SH-SY5Y (cell line): ENCODE results near the gene SCN1B.

Experiments used
- GATA2 ChIP-seq: IDR thresholded peaks from 2 replicates; pipeline ENCODE4 v1.6.1; 2011; ENCODE audit warnings: mild to moderate bottlenecking, low read depth, low read length
- GATA3 ChIP-seq: IDR thresholded peaks from 2 replicates; pipeline ENCODE4 v1.6.1; 2011; ENCODE audit warnings: low read depth, mild to moderate bottlenecking, low read length, moderate library complexity

Gene SCN1B

DNA sequence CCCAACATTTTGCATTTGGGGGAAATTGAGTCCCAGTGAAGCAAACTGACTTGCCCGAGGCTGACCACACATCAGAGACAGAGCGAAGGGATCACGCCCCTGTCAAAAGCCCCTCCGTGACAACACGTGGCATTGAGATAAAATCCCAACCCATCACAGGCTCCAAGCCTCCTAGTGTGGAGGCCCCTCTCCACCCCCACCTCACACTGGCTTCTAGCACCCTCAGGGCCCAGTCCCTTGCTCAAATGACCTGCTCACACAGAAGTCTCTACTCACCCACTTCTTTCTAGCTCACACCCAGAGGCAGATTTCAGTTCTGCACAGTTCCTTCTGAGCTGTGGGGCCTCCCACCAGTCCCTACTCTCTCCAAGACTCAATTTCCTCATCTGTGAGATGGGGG is 21.5 kb downstream of the SCN1B start:
- no peak for TF ChIP-seq GATA3
- no peak for TF ChIP-seq GATA2

DNA sequence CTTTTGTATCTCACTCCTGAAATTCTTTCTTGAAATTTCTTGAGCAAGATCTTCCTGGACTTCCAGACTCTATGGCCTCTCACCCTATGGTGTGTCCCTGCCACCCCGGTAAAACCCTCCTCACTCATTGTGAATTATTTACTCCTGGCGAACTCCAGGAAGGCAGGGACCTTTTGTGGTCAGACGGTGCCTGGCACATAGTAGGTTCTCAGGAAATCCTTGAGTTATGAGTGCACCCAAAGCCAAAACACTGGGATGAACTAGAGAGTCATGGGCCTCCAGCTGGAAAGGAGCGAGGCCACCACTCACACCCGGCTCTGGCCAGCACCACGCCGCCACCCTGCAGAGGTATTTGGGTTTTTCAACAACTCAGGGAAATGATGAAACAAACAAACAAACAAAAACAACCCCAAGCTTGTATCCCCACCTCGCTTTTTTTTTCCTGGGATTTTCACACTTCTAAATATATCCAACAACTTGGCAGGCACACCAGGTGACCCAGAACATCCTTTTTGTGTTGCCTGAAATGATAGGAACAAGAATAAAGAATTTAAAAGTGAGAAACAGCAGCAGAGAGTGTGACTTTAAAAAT is 22.4 kb downstream of the SCN1B start:
- TF ChIP-seq GATA3 (no peak), GATA2 (no peak)

DNA sequence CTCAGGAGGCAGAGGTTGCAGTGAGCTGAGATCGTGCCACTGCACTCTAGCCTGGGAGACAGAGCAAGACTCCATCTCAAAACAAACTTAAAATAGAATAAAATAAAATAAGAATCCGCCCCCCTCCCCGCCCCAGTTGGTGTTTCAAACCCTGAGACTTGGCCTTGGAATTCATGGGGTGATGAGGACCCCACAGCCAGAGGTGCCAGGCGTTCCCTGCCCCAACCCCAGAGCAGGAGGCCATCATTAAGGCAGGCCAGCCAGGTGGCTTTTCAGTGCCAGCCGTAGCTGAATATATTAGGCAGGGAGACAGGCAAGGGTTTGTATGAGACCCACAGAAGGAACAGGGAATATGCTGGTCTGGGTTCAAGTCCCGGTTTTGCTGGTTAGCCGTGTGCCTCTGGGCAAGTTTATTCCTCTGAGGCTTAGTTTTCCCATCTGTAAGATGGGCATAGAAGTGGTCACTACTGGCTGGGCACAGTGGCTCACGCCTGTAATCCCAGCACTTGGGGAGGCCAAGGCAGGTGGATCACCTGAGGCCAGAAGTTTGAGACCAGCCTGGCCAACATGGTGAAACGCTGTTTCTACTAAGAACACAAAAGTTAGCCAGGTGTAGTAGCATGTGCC is 23.5 kb downstream of the SCN1B start:
- TF ChIP-seq GATA3 (no peak), GATA2 (no peak)

DNA sequence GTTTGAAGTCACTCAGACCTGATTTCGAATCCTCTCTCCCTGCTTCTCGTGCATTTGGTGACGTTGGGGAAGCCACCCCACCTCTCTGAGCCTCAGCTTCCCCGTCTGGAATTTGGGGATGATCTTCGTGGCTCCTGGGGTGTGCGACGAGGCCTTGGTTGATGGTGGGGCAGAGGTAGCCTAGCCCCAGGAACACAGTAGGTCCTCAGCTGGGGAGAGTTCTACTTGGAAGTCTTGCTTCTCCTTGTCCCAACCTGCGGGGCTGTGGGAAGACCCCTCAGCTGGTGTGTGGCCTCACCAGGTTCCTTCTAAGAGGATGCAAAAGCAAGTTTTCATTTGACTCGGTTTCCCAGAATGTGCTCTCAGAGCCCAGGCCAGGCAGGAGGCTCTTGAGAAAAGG is 24.4 kb downstream of the SCN1B start:
- no peak for TF ChIP-seq GATA2
- no peak for TF ChIP-seq GATA3

DNA sequence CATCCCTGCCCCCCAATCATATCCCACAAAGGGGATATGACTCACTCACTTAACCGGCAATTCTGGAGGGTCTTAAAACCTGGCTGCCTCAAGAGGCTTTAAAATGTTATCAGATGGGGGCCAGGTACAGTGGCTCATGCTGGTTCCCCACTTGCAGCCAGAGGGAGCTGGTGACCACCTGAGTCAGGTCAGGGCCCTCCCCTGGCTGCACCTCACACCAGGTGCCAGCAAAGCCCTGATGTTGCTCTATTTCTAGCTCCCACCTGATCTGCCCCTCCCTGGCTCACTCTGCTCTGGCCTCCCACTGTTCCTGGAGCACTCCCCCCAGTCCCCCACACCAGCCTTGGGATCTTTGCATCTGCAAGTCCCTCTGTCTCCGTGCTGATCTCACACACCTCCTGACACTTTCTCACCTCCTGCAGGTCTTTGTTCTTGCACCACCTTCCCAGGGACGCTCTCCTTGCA is 25.5 kb downstream of the SCN1B start:
- no peak for TF ChIP-seq GATA2

DNA sequence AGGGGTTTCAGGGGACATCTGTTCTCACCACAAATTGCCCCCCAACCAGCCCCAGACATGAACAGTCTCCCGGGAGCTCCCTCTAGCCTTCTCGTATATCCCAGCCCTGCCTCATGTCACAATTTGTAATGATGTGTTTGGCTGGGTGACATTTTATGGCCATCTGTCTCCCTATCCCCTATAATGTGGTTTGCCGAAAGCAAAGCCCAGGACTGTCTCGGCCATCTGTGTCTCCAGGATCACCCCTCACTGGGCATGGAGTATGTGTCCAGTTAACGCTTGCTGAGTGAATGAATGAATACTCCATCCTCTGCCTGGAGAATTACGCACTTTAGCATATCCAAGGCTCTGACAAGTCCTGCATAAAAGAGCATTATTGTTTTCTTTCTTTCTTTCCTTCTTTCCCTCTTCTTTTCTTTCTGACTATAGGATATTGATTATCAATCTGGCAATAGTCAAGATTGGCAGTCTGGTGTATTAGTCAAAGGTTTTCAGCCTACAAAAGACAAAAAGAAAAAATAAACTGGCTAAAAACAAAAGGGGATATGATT is 26.3 kb downstream of the SCN1B start:
- TF ChIP-seq GATA3 (no peak), GATA2 (no peak)

DNA sequence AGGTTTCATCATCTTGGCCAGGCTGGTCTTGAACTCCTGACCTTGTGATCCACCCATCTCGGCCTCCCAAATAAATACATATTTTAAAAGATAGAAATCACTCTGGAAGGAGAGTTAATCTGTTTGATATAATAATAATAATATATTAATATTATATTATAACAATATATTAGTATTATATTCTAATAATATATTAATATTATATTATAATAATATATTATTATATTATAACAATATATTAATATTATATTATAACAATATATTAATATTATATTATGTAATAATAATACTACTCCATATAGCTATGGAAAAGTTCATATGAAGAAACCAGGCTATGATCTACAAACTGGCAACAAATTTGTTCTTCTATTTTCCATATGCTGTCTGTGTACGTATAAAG is 28.1 kb downstream of the SCN1B start:
- TF ChIP-seq GATA2 (no peak), GATA3 (no peak)

DNA sequence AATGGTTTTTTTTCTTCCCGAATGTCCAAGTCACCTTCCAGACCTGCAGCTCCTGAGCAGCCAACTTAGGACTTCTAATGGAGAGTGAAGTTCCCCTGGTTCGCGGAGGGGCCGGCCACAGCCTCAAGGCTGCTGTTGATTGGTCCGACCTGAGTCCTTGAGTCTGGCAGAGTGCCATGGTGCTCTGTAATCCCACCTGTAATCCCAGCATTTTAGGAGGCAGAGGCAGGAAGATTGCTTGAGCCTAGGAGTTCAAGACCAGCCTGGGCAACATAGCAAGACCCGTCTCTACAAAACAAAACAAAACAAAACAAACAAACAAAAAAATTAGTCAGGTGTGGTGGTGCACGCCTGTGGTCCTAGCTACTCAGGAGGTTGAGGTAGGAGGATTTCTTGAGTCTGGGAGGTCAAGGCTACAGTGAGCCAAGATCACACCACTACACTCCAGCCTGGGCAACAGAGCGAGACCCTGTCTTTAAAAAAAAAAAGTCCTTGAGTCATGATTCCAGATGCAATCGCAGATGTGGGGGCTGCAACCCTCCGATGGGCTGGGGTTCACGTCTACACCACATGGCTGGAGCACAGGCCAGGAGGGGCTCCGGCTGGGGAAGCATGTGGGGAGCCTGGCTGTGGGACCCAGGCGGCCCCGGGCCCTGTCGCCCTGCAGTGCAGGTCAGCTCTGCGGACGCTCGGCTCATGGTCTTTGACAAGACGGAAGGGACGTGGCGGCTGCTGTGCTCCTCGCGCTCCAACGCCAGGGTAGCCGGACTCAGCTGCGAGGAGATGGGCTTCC is 28.9 kb downstream of the SCN1B start:
- TF ChIP-seq GATA2 = no peak
- no peak for TF ChIP-seq GATA3

DNA sequence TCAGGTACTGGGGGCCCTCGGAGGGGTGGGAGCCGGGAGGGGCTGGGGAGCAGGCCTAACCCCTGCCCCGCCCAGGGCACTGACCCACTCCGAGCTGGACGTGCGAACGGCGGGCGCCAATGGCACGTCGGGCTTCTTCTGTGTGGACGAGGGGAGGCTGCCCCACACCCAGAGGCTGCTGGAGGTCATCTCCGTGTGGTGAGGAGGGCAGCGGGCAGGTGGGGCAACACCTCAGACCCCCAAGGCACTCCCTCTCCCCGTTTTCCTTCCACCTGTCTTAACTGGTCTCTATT is 29.5 kb downstream of the SCN1B start:
- TF ChIP-seq GATA2 (no peak), GATA3 (no peak)

DNA sequence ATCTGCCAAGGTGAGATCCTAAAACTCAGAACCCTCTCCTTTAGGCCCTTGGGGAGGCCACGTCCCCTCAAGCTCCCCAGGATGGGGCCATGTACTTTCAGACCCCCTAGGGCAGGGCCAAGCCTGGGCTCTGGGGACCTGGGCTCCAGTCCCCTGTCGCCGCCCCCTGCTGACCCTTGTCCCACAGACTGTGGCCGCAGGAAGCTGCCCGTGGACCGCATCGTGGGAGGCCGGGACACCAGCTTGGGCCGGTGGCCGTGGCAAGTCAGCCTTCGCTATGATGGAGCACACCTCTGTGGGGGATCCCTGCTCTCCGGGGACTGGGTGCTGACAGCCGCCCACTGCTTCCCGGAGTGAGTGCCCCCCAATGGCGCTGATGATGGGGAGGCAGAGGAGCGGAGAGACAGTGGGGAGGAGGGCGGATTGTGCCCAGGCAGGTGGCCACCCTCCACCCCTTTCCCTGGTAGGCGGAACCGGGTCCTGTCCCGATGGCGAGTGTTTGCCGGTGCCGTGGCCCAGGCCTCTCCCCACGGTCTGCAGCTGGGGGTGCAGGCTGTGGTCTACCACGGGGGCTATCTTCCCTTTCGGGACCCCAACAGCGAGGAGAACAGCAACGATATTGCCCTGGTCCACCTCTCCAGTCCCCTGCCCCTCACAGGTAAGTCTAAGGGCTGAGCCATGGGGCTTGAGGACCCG is 30.0 kb downstream of the SCN1B start:
- TF ChIP-seq GATA3 = no peak
- no peak for TF ChIP-seq GATA2

DNA sequence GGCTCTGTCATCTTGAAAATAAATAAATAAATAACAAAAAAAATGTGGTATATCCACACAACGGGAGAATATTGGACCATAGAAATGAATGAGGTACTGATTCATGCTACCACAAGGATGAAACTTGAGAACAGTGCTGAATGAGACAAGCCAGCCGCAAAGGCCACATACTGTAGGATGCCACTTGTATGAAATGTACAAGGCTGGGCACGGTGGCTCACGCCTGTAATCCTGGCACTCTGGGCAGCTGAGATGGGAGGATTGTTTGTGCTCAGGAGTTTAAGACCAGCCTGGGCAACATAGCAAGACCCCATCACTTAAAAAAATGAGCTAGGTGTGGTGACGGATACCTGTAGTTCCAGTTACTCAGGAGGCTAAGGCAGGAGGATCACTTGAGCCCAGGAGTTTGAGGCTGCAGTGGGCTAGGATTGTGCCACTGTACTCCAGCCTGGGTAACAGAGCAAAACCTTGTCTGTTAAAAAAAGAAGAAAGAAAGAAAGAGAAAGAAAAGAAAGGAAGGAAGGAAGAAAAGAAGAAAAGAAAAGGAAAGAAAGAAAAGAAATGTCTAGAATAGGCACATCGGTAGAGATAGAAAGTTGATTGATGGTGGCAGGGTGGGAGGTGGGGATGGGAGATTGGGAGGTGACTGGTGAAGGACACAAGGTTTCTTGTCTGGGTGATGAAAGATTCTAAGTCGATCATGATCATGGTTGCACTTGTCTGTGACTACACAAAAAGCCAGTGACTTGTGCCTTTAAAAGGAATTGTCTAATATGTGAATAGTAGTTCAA is 31.5 kb downstream of the SCN1B start:
- TF ChIP-seq GATA3 = no peak

DNA sequence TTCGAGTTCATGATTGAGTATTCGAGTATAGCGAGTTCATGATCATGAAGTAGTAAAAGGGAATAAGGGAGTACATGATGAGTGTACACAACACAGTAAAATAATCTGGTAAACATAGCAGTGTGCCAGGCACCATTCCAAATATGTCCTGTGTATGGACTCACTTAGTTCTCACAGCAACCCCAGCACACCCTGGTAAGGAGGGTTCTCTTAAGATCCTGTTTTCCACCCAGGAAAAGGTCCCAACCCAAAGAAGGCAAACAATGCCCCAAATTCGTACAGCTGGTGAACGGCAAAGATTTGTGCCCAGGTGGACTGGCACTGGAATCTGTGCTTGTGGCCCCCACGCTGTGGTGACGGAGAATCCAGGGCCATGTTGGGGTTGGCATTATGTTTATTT is 32.7 kb downstream of the SCN1B start:
- TF ChIP-seq GATA3 = no peak
- no peak for TF ChIP-seq GATA2

DNA sequence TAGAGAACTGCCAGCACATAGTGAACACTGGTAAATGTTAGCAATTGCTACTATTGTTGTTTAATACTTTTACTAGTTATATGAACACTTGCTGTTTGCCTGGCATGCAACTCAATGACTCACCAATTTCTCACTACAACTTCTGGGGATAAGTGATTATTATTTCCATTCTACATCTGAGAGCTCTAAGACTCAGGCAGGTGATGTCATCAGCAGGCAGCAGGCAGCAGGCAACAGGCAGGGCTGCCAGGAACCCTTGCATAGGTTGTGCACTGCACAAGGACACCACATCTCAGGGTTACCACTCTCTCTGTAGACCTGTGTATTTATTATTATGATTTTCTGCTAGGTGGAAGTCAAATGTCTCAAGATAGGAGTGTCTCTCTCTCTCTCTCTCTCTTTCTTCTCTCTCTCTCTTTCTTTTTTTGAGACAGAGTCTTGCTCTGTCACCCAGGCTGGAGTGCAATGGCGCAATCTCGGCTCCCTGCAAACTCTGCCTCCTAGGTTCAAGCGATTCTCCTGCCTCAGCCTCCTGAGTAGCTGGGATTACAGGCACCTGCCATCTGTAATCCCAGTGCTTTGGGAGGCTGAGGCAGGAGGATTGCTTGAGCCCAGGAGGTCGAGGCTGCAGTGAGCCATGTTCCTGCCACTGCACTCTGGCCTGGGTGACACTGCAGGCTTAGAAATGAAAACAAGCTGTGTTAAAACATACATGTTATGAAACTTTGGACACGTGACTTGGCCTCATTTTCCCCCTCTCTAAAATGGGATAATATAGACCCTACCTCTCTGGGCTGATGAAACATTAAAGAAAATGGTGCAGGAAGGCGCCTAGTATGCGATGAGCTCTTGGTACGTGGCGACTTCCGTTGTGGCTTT is 33.9 kb downstream of the SCN1B start:
- TF ChIP-seq GATA3 (no peak), GATA2 (no peak)
